ENCODE results near the gene YRDC. TPM values are rescaled to one million over a fixed set of nuclear protein-coding genes. Genes with fewer than 3 reads are reported as not detected.

Gene YRDC
- total and polyA plus RNA-seq, 9 of the 15 experiments (the other 6 are each of a cell fraction or from before 2014, with no cell fraction given) = 11.1 to 58.5 (median 49.8) TPM

GRCh38 chr1:37808369-37809319 lies 636 bp upstream of the YRDC start (continued):
- TF ChIP-seq ARID4B (CRISPR knock-in tag; IDR thresholded peaks at IDR 0.05) = peak; percentile 39; the same call in 1 of the 2 replicates
- TF ChIP-seq USF1 (CRISPR knock-in tag; IDR thresholded peaks at IDR 0.05) = 0 out of 2 replicates have a peak, but pooled peaks have one; percentile 26
- peak; percentile 74; the same call in 1 of the 2 replicates for TF ChIP-seq RB1 (IDR thresholded peaks at IDR 0.05; ENCODE audit: low read depth)
- TF ChIP-seq NRF1 (conservative IDR thresholded peaks at IDR 0.05 in 1 of 2, IDR thresholded peaks at IDR 0.05 in 1 of 2) = peak; percentile 90 to 91
- no peak for TF ChIP-seq EP300 (IDR thresholded peaks at IDR 0.05; ENCODE audit: low read length)
- peak; percentile 60; the same call in 1 of the 2 replicates for TF ChIP-seq MAX (CRISPR knock-in tag; IDR thresholded peaks at IDR 0.05)
- TF ChIP-seq POLR2AphosphoS2 (IDR thresholded peaks at IDR 0.05; ENCODE audit: low read length) = 0 out of 2 replicates have a peak, but pooled peaks have one; percentile 49
- no peak for TF ChIP-seq JUN (IDR thresholded peaks at IDR 0.05; ENCODE audit: borderline replicate concordance, low read depth, low read length)
- TF ChIP-seq JUN (CRISPR knock-in tag; IDR thresholded peaks at IDR 0.05; ENCODE audit: borderline replicate concordance) = 0 out of 2 replicates have a peak, but pooled peaks have one; percentile 34
- no peak for TF ChIP-seq RNF219 (CRISPR knock-in tag; IDR thresholded peaks at IDR 0.05)
- TF ChIP-seq SMAD4 (CRISPR knock-in tag; conservative IDR thresholded peaks at IDR 0.05) = 0 out of 2 replicates have a peak, but pooled peaks have one; percentile 1
- 0 out of 2 replicates have a peak, but pooled peaks have one; percentile 58 for TF ChIP-seq CAMTA2 (CRISPR knock-in tag; conservative IDR thresholded peaks at IDR 0.05)
- TF ChIP-seq VEZF1 (CRISPR knock-in tag; IDR thresholded peaks at IDR 0.05) = peak; percentile 90
- no peak for TF ChIP-seq ZNF133 (CRISPR knock-in tag; IDR thresholded peaks at IDR 0.05)
- no peak for TF ChIP-seq RBM15 (IDR thresholded peaks at IDR 0.05; ENCODE audit: insufficient read depth, low read length)
- peak; percentile 25; the same call in 1 of the 2 replicates for TF ChIP-seq ETV5 (CRISPR knock-in tag; IDR thresholded peaks at IDR 0.05; ENCODE audit: low read depth)
- TF ChIP-seq GATAD2B (IDR thresholded peaks at IDR 0.05; ENCODE audit: borderline replicate concordance) = no peak
